Activated CD4-positive, alpha-beta T cell treated with anti-CD3 and anti-CD28 coated beads for 1 hour (primary cell): Measurements from ENCODE around the gene SEMA3A.
"Not testable (repeated sequence)": the region's sequence is repeated elsewhere in the genome, so short reads cannot be mapped to it uniquely, and the experiment has no call there.

ENCODE experiments used
- DNase-seq: peaks from one replicate; pipeline ENCODE4 v3.0.0-alpha.2; 2020

The SEMA3A gene

DNA sequence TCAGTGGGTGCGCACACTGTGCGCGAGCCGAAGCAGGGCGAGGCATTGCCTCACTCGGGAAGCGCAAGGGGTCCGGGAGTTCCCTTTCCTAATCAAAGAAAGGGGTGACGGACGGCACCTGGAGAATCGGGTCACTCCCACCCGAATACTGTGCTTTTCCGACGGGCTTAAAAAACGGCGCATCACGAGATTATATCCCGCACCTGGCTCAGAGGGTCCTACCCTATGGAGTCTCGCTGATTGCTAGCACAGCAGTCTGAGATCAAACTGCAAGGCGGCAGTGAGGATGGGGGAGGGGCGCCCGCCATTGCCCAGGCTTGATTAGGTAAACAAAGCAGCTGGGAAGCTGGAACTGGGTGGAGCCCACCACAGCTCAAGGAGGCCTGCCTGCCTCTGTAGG is 44.2 kb downstream of the SEMA3A start:
- DNase-seq: not testable (repeated sequence)

DNA sequence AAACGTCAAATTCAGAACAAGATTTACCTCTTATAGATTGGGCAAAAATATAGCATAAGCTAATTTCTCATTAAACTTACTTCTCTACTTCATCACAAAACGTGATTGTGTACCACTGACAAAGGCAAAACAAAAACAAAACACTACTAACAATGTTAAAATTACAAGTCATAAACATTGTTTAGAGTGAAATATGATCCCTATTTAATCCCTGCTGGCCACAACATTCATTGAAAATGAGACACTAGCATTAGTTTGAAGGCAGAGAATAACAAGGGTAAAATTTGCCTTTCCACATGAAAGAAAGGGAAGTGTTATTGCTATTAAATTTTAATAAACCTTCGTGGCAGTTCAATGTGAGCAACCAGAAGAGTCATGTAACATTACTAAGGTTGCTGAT is 45.0 kb downstream of the SEMA3A start:
- DNase-seq: no peak

DNA sequence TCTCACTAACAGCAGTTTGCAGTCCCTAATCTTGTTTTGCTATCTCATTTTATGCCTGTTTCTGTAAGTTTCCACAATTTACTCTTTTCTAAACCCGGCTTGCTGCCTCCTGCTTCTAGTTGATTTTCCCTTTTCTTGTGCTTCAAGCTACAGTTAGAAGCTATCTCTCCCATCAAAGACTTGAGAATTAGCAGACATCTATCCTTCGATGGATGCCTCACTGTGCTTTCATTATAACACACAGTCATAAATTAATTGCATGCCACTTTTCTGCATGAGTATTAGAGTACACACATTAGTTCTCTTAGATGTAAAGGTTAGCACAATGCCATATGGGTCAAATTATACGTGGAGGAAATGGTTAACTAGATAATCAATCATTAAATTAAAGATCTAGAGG is 48.7 kb downstream of the SEMA3A start:
- DNase-seq: no peak

DNA sequence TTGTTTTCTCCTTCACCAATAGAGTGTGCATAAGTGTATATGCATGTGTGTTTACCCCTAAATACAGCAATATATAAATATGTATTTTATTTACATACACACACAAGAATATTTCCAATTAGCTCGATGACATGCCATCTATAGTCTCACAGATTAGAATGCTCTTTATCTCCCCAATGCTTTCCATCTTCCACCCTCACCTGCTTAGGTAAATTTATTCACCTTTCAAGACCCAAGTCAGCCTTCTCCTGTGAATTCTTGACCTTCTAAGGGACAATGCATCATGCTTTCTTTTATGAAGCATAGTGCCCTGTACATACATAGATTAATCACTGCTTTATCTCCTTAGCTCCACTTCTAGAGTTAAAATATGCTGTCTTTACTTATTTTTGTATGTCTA is 49.7 kb downstream of the SEMA3A start:
- no peak for DNase-seq

DNA sequence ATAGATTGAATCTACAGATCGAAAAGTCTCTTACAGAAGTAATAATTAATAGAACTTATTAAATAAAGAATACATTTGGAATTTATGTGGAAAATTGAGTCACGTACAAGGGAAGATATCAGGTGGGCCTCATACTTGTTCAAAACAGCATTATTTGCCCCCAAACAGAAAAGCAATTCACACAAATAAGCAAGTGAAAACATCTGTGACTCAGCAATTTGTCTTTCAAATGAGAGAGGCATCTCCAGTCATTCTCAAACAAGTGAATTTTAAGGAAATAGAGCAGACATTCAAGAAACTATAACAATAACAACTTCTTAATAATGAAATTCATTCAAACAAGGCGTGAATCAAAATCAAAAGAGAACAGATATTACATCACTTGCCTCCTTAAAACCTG is 50.1 kb downstream of the SEMA3A start:
- DNase-seq: no peak

DNA sequence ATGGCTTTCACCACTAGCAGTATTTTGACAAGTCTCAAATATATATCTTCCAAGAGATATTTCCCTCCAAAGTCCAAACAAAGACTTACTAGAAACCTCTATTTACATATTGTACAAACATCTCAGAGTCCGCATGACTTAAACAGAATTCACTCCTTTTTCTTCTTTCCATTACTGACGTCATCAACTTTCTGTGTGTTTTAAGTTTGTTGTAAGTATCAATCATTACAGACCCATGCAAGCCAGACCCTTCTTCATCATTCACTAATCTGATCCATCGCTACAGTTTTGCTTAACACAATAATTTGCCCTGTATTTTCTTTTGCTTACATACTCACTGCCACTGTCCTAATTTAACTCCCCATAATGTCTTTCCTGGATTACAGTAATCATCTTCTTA is 51.9 kb downstream of the SEMA3A start:
- no peak for DNase-seq

DNA sequence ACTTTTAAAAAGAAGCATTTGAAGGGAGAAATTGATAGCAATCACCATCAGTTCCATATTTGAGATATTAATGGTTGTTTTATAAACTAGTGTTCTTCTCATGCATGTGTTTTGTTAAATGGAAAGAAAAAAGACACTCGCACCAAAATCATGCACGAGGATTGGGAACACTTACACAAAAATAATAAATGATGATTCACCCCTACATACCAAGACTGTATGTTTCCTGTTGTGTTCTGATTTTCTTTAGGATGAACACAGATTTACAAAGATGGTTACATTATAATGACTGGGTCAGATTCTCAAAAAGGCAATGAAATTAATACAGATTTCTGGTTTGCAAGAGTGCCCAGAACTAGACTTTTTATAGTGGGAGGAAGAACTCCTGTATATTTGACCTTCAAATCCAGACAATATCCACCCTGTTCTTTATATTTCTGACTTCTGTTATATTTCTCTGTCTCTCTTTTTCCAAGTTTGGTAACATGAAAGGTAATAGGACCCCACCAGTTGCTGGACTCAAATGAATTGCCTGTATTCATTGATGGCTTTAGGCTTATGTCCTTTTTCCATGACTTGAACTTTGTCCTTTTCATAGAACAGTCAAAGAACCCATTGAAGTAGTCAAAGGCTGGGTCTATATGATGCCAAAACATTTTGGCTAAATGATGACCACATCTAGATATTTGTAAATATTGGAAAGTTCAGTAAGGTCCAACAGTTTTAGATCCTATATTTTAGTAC is 54.4 kb downstream of the SEMA3A start:
- no peak for DNase-seq

DNA sequence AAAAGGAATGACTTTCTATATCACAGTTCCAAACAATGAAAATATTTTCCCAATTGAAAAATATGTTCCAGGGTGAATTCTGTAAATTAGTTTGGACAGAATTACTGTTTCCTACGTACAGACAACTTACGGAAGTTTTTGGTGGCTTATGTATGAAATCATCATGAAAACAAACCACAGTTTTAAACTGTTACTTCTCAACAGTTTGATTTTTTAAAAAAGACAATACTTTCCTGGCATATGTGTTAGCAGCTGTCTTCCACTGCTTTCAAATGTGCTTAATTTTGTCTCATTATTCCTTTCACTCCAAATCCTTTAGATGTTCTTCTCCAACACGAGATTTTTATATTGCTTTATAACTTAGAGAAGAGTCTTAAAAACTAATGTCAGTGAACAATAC is 56.2 kb downstream of the SEMA3A start:
- DNase-seq: no peak

DNA sequence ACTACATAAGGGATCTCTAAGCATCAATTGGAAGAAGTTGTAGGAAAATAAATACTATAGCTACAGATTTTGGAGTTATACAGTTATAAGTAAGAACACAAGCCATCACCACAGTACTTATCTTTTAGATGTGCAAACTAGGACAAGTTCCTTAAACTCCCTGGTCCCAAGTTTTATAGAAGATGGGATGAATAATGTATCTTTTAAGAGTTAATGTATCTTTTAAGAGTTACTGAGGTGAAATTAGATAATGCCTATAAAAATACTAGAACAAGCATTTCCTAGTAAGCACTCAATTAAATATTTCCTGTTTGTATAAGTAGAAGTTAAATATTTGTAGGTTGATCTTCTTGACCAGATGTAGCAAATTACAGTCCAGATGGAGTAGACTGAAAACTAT is 56.8 kb downstream of the SEMA3A start:
- DNase-seq: no peak

DNA sequence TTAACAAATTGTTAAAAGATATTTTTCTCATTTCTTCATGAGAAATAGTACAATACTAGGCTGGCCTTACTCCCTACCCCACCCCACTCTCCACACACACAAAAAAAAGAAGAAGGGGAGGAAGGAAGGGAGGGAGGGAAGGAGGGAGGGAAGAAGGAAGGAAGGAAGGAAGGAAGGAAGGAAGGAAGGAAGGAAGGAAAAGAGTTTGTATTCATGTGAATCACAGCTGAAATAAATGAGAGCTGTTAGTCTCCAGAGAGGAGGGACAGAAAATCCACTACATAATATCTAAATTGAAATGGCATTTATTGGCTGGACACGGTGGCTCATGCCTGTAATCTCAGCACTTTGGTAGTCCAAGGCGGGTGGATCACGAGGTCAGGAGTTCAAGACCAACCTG is 57.8 kb downstream of the SEMA3A start:
- DNase-seq: no peak

DNA sequence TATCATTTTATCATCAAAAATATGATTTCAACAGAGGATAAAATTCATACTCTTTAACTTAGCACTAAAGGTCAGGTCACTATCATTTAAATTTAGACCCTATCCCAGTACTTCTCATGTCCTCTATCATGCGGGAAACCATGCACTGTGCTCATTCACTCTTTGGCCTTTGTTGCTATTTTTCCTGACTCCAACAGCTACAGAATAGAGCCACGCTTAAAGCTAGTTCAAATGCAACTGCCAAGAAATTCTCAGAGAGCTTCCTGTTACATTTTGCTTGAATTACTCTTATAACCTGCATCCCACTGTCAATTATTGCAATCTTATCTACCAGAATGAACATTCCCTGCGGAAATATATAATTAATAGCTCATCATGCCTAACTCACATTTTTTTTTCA is 58.3 kb downstream of the SEMA3A start:
- DNase-seq: no peak

DNA sequence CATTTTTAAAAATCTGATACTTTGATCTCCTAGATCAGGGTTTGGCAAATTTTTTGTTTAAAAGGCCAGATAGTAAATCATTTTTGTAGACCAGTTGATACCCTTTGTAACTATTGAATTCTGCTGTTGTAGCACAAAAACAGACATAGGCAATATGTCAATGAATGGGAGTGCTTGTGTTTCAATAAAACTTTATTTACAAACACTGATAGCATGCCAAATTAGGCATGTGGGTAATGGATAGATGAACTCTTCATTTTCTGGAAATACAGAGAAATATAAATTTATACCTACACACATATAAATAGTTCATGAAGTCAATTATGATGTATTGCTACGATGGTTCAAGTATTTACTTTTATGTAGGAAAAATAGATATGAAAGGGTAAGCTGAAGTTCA is 60.4 kb downstream of the SEMA3A start:
- no peak for DNase-seq

DNA sequence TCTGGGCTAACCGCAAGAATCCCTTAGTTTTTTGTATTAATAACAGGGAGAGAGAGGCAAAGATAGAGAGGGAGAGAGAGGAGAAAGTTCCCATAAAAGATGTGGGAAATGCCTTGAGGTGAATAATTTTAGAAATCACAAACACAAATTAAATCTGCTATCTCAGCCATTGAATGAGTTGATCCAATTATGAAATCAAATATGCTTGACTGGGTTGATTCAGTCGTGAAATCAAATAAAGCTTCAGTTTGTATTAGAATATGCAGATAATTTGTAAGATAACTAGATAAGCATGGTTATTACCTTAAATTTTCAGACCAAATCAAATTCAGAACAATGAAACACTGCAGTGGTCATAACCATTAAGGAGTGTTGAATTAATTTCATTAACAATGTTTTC is 68.9 kb downstream of the SEMA3A start:
- DNase-seq: no peak

DNA sequence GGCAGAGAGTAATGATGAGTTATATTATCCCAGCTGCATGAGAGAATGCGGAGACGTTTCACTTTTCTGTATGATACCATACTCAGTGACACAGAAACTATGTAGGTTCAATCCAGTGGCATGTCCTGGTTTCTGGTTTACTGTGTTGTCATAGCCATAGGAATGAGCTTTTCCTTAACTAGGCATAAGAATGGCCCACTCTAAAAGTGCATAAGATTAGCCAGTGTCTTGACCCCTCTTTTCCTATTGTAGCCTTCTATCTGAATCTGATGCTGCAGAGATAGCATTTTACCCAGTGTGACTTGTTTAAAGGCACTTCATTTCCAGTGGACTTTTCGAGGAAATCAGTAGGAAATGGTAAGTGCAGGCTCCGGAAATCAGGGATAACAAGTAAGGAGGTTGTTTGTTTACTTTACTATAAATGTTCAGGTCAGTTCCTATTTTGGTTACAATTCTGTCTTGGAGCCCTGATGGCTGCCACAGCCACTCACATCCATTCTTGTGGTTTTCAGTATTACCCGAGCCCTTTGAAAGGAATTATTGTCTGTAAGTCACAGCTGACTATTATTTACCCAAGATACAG is 70.5 kb downstream of the SEMA3A start:
- no peak for DNase-seq

DNA sequence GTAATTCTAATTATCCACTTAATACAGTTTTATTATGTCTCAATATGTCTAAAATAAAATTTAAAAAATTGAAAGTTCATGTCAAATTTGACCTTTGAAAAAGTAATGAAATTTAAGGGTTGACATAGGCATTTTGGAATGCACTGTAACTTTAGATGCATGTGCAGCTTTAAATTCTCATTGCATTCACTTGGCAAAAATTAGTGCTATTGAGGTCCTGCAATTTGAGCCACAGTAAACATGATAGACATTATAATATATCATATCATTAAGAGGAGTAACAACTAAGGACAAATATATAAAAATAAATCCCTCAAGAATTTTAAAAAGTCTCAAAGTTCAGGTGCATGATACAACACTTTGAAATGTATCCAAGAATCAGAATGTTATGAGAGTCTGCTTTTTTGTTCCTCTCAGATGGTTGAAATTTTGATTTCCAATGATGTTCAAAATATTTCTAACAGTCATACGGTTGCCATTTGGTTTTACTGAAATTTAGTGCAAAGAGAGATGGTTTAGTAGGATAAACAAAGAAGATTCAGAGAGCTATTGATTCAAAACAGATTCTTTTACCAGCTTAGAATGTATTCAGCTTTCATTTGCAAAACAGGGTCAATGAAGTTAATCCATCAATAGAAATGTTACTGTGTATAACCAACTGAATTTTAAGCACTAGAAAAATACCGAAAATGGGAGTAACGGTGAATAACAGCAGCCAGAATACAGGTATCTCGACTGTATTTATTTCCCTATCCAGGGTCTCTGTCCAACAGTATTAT is 71.8 kb downstream of the SEMA3A start:
- DNase-seq: no peak

DNA sequence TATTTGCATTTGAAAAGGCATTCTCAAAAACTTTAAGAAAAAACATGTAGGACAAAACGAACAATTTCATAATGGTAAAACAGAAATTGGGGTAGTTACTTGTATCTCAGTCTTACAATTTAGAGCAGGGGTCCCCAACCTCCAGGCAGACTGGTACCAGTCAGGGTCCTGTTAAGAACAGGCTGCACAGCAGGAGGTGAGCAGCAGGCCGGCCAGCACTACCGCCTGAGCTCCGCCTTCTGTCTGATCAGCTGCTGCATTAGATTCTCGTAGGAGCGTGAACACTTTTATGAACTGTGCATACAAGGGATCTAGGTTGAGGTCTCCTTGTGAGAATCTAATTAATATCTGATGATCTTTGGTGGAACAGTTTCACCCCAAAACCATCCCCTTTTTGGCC is 77.3 kb downstream of the SEMA3A start:
- DNase-seq: no peak

DNA sequence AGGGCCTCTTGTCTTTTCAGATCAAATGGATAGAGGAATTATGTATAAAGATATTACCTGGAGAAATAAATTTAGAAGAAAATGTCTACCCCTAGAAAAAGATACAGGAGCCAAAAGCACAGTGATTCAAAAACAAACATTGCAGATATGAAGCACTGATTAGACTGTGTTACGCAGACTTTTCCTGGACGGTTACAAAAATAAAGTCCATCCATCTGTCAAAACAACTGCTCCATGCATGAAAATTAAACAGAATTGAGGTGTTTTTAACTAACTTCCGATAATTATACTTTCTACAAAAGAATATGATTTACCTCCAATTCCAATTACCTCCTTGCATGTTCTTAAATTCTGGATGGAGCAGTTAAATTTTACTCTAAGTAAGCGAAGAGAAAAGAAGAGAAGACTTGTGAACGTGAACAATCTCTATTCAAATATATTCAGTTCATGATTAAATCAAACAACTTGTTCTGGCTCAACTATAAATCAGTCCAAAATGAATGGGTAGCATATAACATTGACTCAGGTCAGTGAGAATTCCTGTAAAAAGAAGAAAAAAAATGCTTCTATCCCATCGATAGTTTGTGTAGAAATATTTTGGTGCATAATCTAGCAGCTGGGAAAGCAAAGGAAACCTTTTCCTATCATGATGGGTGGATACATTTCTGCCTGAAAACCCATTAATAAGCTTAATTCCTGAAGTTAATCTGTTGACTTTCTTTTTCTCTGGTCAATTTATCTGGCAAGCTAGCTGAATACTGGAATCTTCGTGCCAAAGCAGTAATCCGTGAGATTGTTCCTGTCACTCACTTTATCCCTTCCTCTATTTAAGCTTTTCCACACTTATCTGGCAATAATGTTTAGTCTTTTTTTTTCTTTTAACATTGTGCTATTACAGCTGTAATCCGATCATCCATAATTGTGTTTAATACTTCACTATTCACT is 80.4 kb downstream of the SEMA3A start:
- no peak for DNase-seq

DNA sequence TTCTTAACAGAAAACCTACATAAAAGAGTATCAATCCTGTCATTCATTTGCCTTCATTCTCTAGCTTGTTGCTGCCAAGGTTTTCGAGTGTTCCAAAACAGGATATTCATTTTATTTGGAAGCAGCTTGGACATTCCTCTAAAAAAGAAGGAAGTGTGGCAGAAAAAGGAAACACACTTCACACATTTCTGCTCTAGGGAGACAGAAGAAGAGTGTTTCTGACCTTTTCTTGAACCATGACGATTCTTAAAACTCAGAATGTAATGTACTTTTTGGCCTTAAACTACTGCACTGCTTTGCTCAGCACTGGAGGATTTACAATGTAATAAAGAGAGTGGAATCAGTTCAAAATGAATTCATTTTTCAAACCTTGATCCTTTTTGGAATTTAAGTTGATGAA is 81.3 kb downstream of the SEMA3A start:
- no peak for DNase-seq

DNA sequence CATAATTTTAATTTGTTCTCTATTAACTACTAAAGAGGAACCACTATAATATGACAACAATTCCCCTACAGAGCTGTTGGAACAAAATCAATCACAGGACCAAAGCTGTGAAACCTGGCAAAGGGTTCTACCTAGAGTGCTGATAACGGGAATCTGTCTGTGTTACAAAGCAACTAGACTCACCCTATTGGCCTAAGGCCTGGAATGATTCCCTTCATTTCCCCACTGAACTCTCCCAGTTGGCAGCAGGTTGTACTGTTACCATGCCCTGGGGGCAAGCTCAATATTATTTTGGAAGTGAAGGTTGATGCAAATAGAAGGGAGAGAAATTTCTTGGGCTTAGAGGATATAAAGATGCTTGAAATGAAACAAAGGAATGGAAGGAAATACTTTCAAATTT is 81.8 kb downstream of the SEMA3A start:
- no peak for DNase-seq

DNA sequence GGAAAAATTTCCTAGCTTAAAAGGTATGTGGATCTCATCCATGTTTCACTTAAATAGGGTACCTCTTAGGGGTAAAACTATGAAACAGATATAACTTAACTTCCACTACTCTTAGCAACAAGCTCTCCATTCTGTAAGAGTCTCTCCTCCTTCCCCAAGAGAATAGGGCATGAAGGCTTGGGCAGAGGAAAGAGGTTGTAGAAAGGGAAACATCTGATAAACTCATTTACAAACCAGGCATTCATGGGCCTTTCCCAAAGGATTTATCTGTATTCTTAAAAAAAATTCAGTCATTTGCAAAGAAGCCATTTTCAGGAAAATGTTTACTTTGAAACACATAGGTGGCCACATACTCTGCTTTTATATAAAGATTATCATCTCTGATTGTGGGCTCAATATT is 82.7 kb downstream of the SEMA3A start:
- no peak for DNase-seq

DNA sequence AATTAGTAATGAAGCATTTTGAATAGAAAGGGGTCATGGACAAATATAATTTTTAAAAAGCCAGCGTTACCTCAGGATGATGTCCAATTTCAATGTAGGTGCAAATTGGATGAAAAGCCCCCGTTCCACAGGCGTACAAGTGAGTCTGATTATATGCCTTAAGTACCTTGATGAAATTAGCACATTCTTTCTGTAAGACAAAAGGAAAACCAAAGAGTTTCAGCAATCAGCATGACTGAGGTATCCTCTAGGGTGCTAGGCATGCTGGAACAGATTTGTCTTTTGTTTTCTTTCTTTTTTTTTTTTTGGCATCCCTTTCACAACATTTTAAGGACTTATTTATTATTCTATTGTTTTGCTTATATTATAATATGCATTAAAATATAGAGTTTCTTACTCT is 84.2 kb downstream of the SEMA3A start:
- DNase-seq: no peak

DNA sequence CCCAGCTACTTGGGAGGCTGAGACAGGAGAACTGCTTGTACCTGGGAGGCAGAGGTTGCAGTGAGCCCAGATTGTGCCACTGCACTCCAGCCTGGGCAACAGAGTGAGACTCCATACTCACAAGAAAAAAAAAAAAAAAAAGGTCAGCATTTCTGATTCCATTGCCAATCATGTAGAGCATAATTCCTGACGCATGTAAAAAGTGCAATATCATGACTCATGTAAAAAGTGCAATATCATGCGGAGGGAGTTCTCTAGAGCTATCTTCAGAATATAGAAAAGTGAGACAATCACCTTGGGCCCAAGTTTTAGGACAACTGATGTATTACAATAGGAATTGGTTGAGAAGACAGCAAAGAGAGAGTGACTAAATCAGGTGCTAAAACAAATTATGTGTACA is 85.8 kb downstream of the SEMA3A start:
- DNase-seq: no peak

DNA sequence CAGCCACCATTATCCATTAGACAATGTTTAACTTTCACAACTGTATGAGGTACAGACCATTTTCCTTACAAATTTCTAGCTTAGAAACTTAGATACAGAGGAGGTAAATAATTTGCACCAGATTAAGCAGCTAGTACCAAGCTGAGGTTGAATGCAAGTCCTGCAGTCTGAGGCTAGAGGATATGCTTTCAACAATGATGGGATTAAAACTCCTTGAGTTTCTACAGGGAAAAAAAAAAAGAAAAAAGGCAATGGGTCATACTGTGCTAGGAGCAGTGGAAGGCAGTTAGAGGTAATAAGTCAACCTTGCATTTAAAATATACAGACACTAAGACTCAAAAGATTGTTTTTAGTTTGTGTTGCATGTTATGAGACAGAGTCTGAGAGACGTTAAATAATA is 86.5 kb downstream of the SEMA3A start:
- no peak for DNase-seq
